CD14-positive monocyte (primary cell): ENCODE results near the gene TMEM234. TPM values are rescaled to one million over a fixed set of nuclear protein-coding genes. Genes with fewer than 3 reads are reported as not detected.

Experiments used
- DNase-seq, 3 donors: peaks; one replicate each; pipeline ENCODE4 v3.0.0-alpha.2; 2011 to 2022
- H2AFZ ChIP-seq: 2 replicates; pipeline ENCODE4 v1.6.0; 2012; ENCODE audit warnings: mild to moderate bottlenecking, low read depth, low read length, inconsistent platforms; ENCODE audit not compliant: insufficient read depth, poor library complexity, severe bottlenecking
- H3K27ac ChIP-seq, 2 donors: 1 replicate in 1 of 2; 2 replicates in 1 of 2; pipeline ENCODE4 v1.5.1; 2012 to 2013; ENCODE audit warnings: low read length in 2 of 2, control low read depth in 1 of 2, inconsistent platforms in 1 of 2, low read depth in 1 of 2, mild to moderate bottlenecking in 1 of 2
- H3K27me3 ChIP-seq, 2 donors: one replicate each; pipeline versions ENCODE4 v1.6.0 to v1.6.1; 2011 to 2013; ENCODE audit warnings: low read length in 2 of 2; ENCODE audit not compliant: control insufficient read depth in 2 of 2, insufficient read depth in 2 of 2
- H3K36me3 ChIP-seq, 2 donors: replicated peaks in 1 of 2; 1 replicate in 1 of 2; 2 replicates in 1 of 2; pipeline versions ENCODE4 v1.5.1 to v1.6.1; 2012 to 2013; ENCODE audit warnings: low read length in 2 of 2, control low read depth in 1 of 2, inconsistent platforms in 1 of 2, mild to moderate bottlenecking in 1 of 2; ENCODE audit not compliant: insufficient read depth in 2 of 2, control insufficient read depth in 1 of 2
- H3K4me1 ChIP-seq, 2 donors: 1 replicate in 1 of 2; 2 replicates in 1 of 2; pipeline versions ENCODE4 v1.5.1 to v1.6.1; 2012 to 2013; ENCODE audit warnings: low read length in 2 of 2, control low read depth in 1 of 2, inconsistent platforms in 1 of 2, mild to moderate bottlenecking in 1 of 2, moderate library complexity in 1 of 2; ENCODE audit not compliant: insufficient read depth in 2 of 2, control insufficient read depth in 1 of 2
- H3K4me2 ChIP-seq: replicated peaks from 2 replicates; pipeline ENCODE3; 2012; ENCODE audit warnings: low read length, moderate library complexity, mild to moderate bottlenecking; ENCODE audit not compliant: poor library complexity, severe bottlenecking; ENCODE audit errors: extremely low read depth
- H3K4me3 ChIP-seq, 3 experiments: fragments of 200-600 bp in 1 of 3; sonication (generic) in 1 of 3; replicated peaks in 1 of 3; 1 replicate in 2 of 3; 2 replicates in 1 of 3; pipeline ENCODE4 v1.5.1; 2011 to 2013; ENCODE audit warnings: low read length in 3 of 3, mild to moderate bottlenecking in 3 of 3, control low read depth in 2 of 3, low read depth in 2 of 3, inconsistent platforms in 1 of 3, moderate library complexity in 1 of 3
- H3K79me2 ChIP-seq: 2 replicates; pipeline ENCODE4 v1.6.0; 2012; ENCODE audit warnings: mild to moderate bottlenecking, control low read depth, inconsistent platforms, low read length, moderate library complexity; ENCODE audit not compliant: insufficient read depth
- H3K9ac ChIP-seq: 2 replicates; pipeline ENCODE4 v1.6.0; 2017; ENCODE audit warnings: low read length, mild to moderate bottlenecking; ENCODE audit not compliant: insufficient read depth, poor library complexity, severe bottlenecking
- H3K9me3 ChIP-seq, 2 donors: replicated peaks in 1 of 2; 1 replicate in 1 of 2; 2 replicates in 1 of 2; pipeline versions ENCODE4 v1.5.1 to v1.6.1; 2012 to 2013; ENCODE audit warnings: low read length in 2 of 2, control low read depth in 1 of 2; ENCODE audit not compliant: control insufficient read depth in 1 of 2, insufficient read depth in 1 of 2
- H4K20me1 ChIP-seq: 2 replicates; pipeline ENCODE4 v1.6.0; 2012; ENCODE audit warnings: mild to moderate bottlenecking, low read length, control low read depth, moderate library complexity; ENCODE audit not compliant: insufficient read depth
- H3K27ac Mint-ChIP-seq, 7 donors: one replicate each; pipeline ENCODE4 v1.8.0; 2020; ENCODE audit warnings: mild to moderate bottlenecking in 7 of 7, mixed read lengths in 7 of 7, moderate library complexity in 6 of 7, inconsistent platforms in 2 of 7
- H3K27me3 Mint-ChIP-seq, 3 donors: one replicate each; pipeline ENCODE4 v1.8.0; 2021 to 2022; ENCODE audit warnings: low read depth in 3 of 3, mild to moderate bottlenecking in 3 of 3, mixed read lengths in 3 of 3, moderate library complexity in 3 of 3, inconsistent platforms in 1 of 3
- H3K36me3 Mint-ChIP-seq, 2 donors: one replicate each; pipeline ENCODE4 v1.8.0; 2020; ENCODE audit warnings: mixed read lengths in 2 of 2, inconsistent platforms in 1 of 2, mild to moderate bottlenecking in 1 of 2
- H3K4me1 Mint-ChIP-seq: one replicate; pipeline ENCODE4 v1.8.0; 2020; ENCODE audit warnings: mild to moderate bottlenecking, mixed read lengths
- H3K4me3 Mint-ChIP-seq, 2 donors: one replicate each; pipeline ENCODE4 v1.8.0; 2020; ENCODE audit warnings: mild to moderate bottlenecking in 2 of 2, mixed read lengths in 2 of 2, moderate library complexity in 1 of 2
- H3K9me3 Mint-ChIP-seq, 7 donors: one replicate each; pipeline ENCODE4 v1.8.0; 2020 to 2022; ENCODE audit warnings: mixed read lengths in 7 of 7, mild to moderate bottlenecking in 6 of 7, moderate library complexity in 6 of 7, inconsistent platforms in 2 of 7
- CTCF ChIP-seq: fragments of 200-600 bp; IDR thresholded peaks from one replicate; pipeline ENCODE4 v1.8.0; 2022; ENCODE audit warnings: antibody characterized with exemption, mild to moderate bottlenecking
- WGBS: methylation state at CpG from one replicate; pipeline ENCODE4 v1.1.5; 2013; ENCODE audit warnings: missing lambda C conversion rate; ENCODE audit not compliant: insufficient coverage; 5-methylcytosine and 5-hydroxymethylcytosine counted together
- intact Hi-C, 2 donors: fragments of 100-400 bp; cut with micrococcal nuclease; formaldehyde crosslinking; loops; one replicate each; pipeline versions ENCODE4 v1.15.0 to v1.15.1; 2023
- polyA plus RNA-seq, 3 donors: library from polyadenylated mRNA; depleted of rRNA in 1 of 3; unstranded in 2 of 3; stranded (reverse) in 1 of 3; fragments of 300-500 nt in 2 of 3; fragments of >200 nt in 1 of 3; fragmentation: Illumina TruSeq in 2 of 3; gene quantifications; 1 replicate in 2 of 3; 2 replicates in 1 of 3; pipeline ENCODE4 v1.2.3, GENCODE V29; 2012 to 2021

Gene TMEM234
- polyA plus RNA-seq, 3 donors: 12.8 to 22.0 (median 14.5) TPM

- Histone ChIP-seq H3K27ac (peak overlapping the region; percentile 1 to 49), H3K27me3 (no peaks in the 10 kb centered on the region), H3K4me3 (no peak overlapping the region), H3K9ac (no peak overlapping the region), H4K20me1 (no peaks in the 10 kb centered on the region), H3K4me2 (no peak overlapping the region), H3K36me3 (peaks cover 9 to 43% of the 10 kb centered on the region in 2 donors), H3K9me3 (no peaks in the 10 kb centered on the region), H2AFZ (no peak overlapping the region), H3K79me2 (peaks cover 8% of the 10 kb centered on the region), H3K4me1 (peaks cover 13 to 20% of the 10 kb centered on the region in 2 donors)
- no peak for DNase-seq
- Mint-ChIP-seq H3K27me3 (peaks cover 0 to 2% (median 0%) of the 10 kb centered on the region in 3 donors), H3K9me3 (no peaks in the 10 kb centered on the region), H3K4me1 (peaks cover 20% of the 10 kb centered on the region), H3K36me3 (peaks cover 32 to 51% of the 10 kb centered on the region in 2 donors), H3K27ac (peak overlapping the region in 6 of 7 donors; percentile 59 to 84 (median 74)), H3K4me3 (no peak overlapping the region)
- WGBS: 38% methylated on average over 1 of the region's 5 CpGs
- no peak for TF ChIP-seq CTCF
- intact Hi-C loops: loop anchor here (5.0 to 10.0 kb wide), 2 partner anchors 158 to 196 kb away; no protein-coding TSS in a partner anchor
Observed at GRCh38 chr1:32216566-32216965, 5.6 kb downstream of the TMEM234 start.

DNA sequence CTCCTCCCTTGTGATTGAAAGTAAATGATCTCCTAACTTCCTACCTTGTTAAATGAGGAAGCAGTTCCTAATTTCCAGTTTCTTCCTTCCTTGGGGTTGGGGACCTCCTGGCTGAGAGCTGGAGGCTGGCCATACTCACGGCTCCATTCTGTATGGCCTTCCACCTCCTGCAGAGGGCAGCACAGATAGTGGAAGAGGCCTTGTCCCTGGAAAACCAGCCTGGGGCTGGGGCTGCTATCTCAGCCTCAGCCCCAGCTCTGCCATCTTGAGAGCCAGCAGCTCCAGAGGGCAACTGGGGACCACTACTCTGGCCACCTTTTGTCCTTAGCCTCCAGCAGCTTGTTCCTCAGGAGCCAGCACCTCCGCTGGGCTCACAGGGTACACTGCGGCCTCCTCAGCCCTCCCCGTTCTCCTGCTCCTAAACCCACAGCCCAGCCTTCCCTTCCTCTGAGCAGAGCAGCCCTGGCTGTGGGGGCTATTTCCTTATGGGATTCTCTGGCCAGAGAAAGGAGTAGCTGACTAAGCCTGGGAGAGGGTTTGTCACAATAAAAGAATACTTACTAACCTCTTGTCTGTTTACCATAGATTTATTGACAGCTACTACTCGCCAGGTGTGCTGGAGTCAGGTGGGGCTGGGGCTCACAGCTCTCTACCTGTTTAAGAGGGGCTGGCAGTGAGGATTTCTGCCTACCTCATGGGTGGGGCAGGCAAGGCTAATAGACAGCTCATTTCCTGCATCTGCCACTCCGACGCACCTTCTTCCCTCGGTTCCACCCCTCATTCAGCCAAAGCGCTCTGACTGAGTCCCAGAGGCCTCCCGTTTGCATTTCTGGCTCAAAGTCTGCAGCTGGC, 6.3 kb downstream of the TMEM234 start:
- intact Hi-C loops: loop anchor here (5.0 to 10.0 kb wide), 2 partner anchors 159 to 196 kb away; no protein-coding TSS in a partner anchor
- Mint-ChIP-seq H3K9me3 (no peaks in the 10 kb centered on the region), H3K27me3 (no peaks in the 10 kb centered on the region), H3K4me3 (no peak overlapping the region), H3K36me3 (peaks cover 32 to 51% of the 10 kb centered on the region in 2 donors), H3K4me1 (peaks cover 13% of the 10 kb centered on the region), H3K27ac (peak overlapping the region in 6 of 7 donors; percentile 19 to 84 (median 72))
- no peak overlapping the region for H2AFZ ChIP-seq
- H3K36me3 ChIP-seq: peaks cover 9 to 43% of the 10 kb centered on the region in 2 donors
- TF ChIP-seq CTCF: peak; percentile 91
- H3K27me3 ChIP-seq: no peaks in the 10 kb centered on the region
- peaks cover 6 to 13% of the 10 kb centered on the region in 2 donors for H3K4me1 ChIP-seq
- DNase-seq: peak in 2 of 3 donors; percentile 46 to 50
- WGBS: 89% methylated on average over 5 of the region's 10 CpGs
- H3K27ac ChIP-seq: peak overlapping the region in 1 of 2 donors; percentile 49
- peaks cover under 1% of the 10 kb centered on the region for H3K79me2 ChIP-seq
- no peaks in the 10 kb centered on the region for H3K9me3 ChIP-seq
- no peaks in the 10 kb centered on the region for H4K20me1 ChIP-seq
- H3K4me3 ChIP-seq: no peak overlapping the region
- no peak overlapping the region for H3K4me2 ChIP-seq
- no peak overlapping the region for H3K9ac ChIP-seq
